Activated CD4-positive, alpha-beta T cell treated with anti-CD3 and anti-CD28 coated beads, Interleukin-2, amount 50 U/mL, for 24 hours (primary cell): ENCODE data around the gene SPATA2.

ENCODE experiments used
- DNase-seq, 2 donors: peaks; one replicate each; pipeline ENCODE4 v3.0.0-alpha.2; 2020; ENCODE audit warnings: low read depth in 1 of 2, low spot score in 1 of 2

SPATA2 gene

GRCh38 chr20:49935746-49936152 lies 20.4 kb upstream of the SPATA2 start:
- no peak for DNase-seq

DNA sequence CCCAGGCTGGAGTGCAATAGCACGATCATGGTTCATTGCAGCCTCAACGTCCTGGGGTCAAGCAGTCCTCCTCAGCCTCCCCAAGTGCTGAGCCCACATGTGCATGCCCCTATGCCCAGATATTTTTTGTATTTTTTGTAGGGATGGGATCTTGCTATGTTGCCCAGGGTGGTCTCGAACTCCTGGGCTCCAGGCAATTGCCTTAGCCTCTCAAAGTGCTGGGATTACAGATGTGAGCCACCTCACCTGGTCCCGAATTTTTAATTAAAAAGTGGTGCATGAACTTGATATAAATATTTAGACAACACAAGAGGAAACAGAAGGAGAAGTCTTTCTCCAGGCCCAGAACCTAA lies 13.8 kb upstream of the SPATA2 start:
- no peak for DNase-seq

DNA sequence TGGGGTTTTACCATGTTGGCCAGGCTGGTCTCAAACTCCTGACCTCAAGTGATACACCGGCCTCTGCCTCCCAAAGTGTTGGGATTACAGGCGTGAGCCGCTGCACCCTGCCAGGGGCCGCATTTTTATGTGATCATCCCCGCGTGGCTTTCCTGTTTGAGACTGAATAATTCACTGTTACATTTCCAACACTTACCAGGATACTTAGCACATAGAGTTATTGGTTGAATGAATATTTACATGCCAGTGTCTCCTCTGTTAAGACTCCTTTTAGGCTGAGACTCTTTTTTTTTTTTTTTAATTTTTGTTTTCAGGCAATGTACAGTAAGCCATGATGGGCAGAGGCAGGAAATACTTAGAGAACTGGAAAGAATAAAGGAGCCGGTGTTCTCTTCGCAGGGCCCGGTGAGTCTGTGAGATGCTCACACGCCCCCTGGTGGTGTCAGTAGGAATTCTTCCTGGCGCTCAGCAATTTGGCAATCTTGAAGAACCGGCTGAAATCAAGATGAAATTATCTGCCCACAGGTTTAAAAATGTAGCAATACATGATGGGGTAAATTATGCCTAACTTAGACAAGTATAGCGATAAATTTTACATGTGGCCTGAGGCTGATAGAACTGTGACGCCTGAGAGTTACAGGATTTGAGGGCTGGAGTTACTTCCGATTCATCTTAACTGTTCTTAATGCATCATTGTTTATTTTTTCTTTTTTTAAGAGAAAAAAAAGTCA lies 13.2 kb upstream of the SPATA2 start:
- peak; percentile 68 to 78 for DNase-seq

- DNase-seq, result no peak
Measured at GRCh38 chr20:49925901-49926454, 10.6 kb upstream of the SPATA2 start.

- no peak for DNase-seq
Measured at GRCh38 chr20:49924247-49924646, 8.9 kb upstream of the SPATA2 start.

- no peak for DNase-seq
Measured at GRCh38 chr20:49919461-49919860, 4.1 kb upstream of the SPATA2 start.

GRCh38 chr20:49919009-49919408 lies 3.7 kb upstream of the SPATA2 start:
- DNase-seq, result no peak

GRCh38 chr20:49918446-49918845 lies 3.1 kb upstream of the SPATA2 start:
- no peak for DNase-seq

DNA sequence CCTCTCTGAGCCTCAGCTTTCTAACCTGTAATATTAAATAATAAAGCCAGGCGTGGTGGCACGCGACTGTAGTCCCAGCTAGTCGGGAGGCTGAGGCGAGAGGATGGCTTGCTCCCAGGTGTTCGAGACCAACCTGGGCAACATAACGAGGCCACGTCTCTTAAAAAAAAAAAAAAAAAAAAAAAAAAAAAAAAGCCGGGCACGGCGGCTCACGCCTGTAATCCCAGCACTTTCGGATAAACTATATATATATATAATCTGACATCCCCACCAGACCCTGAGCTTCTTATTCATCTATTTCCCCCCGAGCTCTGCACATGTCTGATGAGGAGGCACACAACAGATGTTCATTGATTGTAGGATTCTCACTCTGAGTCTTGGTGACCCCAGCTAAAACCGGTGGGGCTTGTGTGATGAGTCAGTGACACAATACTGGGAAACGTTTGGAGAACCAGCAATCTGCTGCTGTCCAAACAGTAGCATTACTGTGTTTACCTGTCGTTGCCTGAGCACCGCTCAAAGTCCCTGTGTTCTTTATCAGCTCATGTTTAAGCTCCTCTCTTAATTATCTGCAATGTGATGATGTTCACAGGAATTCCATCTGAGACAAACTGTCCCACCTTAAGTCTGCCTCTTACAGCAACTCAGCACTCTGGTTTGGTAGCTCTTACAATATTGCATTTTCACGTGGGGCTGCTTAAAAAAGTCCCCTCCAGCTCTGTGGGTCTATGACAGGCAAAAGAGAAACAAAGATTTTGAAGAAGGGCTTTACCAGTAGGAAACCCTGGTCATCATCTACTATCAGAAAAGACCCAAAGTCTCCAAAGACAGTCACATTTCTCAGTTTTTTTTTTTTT lies 1.0 kb upstream of the SPATA2 start:
- DNase-seq, result no peak

DNA sequence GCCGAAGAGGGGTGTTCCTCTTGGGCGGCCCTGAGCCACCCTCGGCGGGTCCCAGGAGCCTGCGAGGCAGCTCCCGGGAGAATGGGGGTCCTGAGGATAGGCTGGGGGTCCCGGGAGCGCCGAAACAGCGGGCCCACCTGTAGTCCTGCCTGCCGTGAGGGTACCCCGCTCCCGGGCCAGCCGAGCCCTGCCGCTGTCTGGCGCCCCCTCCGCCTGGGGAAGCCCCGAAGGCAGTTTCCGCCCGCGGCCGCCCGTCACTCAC lies 280 bp downstream of the SPATA2 start:
- DNase-seq, result no peak

DNA sequence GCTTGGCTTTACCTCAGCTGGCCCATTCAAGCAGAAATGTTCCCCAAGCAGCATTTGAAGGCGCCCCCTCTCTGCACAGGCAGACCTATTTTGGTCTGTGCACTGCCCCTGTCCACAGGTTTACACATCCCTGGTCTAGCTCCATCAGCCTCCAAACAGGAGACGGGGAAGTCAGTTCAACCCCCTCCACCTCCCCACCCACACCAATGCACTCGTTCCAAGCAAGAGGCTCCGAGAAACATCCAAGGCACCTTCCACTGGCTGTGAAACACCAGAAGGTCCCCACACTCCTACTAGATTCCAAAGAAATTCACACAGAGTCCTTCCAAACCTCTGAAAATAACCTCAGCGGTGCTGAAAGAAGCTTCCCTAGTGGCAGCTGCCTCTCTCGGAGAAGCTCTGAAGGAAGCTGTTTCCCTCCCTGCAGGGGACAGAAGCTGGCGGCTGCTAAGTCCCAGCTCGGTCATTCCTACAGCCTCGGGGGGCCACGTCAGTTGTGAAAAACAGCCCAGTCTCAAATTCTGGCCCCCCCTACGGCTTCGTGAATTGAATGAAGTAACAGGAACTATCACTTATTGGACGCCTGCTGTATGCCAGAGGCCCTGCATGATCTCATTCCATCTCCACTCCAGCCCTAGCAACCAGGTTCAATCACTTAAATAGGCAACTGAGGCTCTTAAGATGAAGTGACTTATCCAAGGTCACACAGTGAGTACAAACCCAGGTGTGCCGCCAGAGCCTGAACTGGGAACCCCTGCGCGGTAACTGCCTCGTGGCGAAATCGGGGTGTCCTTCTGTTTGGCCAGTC lies 815 bp downstream of the SPATA2 start:
- DNase-seq, result no peak

DNA sequence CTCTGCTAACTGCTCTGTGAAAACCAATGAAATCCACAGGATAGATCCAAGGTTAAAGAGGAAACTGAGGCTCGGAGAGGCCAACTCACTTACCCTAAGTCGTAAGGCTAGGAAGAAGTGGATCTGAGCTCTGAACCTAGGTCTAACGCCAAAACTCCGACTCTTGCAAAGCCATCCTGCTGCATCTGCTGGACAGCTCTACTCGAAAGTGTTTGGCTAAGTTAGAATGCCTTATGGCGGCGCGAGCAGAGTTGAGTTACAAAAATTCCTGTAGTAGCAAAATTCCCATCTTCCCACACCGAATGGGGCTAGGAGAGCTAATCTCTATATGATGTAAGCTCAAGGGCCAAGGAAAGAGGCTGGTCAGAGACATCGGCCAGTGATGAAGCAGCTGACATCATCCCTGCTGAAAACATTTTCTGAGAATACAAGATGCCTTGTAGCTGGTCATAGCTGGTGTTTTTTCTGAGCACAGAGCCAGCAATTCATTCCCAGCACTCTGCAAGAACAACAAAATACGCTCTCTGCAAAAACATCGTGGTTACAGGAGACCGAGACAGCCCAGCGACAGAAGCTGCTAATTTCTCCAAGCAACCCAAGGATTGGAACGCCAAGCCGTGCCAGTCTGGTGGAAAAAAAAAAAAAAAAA lies 1.8 kb downstream of the SPATA2 start:
- no peak for DNase-seq

DNA sequence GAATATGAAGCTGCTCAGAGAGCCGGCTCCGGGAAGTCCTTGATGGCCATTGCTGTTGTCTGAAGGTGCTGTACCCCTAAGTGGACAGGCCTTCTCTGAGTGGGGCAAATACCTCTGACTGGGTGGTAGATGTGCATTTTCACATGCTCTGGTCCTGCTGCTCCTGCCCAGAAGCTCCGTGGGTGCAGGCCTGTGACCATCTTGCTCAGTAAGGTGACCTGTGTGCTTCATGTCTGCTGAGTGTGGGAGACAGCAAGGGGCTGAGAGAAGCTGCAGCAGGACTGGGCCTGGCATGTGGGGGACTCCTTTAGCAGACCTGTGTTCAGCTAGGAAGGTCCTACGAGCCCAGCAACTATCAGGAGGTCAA lies 5.0 kb downstream of the SPATA2 start:
- DNase-seq, result no peak

DNA sequence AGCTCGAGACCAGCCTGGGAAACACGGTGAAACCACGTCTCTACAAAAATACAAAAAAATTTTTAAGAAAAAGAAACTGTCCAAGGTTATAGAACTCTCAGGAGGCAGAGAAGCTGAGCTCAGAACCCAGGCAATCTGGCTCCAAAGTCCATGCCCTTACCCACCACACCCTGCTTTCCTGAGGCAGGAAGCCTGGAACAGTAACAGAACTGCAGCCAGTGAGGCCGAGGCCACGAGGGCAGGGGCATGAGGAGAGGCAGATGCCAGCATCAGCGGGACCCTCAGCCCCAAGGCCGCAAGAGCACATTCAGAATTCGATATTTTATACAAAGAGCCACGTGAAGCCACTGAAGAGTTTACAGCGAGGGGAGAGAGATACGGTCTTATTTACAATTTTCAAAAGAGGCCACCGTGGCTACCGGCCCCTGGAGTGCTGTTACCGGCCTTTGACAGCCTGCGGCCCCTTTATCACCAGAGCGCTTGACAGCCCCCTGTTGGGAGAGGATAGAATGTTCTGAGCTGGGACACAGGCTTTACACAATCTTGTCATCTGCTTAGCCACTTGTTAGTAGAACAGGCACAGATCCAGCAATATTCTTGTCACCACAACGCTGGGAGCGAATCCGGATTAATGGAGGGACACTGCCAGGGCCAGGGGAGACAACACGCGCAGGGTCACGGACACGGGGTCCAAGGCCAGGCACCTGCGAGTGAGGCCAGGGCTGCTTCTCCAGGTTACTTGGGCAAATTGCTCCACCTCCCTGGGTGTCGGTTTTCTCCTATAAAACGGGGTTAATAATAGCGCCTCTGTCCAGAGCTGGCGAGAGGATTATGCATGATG lies 5.6 kb downstream of the SPATA2 start:
- DNase-seq, result no peak

DNA sequence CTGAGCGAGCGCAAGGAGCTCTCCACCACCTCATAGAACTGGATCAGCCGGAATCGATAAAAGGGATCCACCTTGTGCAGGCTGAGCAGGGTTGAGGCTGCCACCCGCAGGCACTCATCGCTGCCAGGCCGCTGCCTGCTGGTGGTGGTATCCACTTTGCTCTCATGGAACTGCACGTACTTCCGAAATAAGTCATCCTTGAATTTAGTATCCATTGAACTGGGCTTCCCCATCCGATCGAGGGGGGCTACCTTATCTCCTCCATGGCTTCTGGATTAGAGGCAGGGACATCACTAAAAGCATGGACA lies 7.1 kb downstream of the SPATA2 start:
- DNase-seq, result no peak

- DNase-seq, result no peak
Measured at GRCh38 chr20:49907405-49908257, 7.7 kb downstream of the SPATA2 start.

- no peak for DNase-seq
Measured at GRCh38 chr20:49906615-49907154, 8.6 kb downstream of the SPATA2 start.

GRCh38 chr20:49906101-49906604 lies 9.2 kb downstream of the SPATA2 start:
- no peak for DNase-seq

DNA sequence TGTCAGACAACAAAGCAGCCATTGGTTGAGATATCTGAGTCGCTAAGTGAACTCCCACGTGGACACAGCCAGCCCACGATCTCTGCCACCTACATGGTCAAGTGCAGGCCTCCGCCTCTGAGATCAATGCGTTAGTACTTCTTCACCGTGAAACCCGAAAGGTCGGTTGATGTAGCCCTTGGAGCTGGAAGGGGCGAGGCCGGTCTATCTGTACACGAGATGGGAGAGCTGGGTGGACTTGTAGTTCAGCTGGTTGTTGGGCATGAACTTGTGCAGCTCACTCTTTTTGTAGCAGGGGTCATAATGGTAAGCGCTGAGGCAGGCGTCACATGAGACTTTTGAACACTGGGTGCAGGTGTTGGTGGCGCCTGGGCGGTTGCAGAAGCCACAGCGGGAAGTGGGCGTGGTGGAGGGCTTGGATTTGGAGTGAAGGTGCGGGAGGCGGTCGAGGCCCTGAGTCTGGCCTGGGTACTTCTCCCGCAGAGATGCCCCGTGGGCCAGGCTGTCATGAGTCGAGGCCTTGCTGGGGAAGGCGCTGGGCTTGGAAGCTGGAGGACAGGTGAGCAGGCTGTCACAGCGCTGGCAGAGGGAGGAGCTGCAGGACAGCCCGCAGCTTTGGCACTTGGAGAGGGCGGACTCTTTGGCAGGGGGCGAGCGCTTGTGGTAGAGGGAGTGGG lies 9.8 kb downstream of the SPATA2 start:
- DNase-seq, result no peak
